ENCODE data around the gene AIRE. TPM values are rescaled to one million over a fixed set of nuclear protein-coding genes. Genes with fewer than 3 reads are reported as not detected.
"Not testable (repeated sequence)": the region's sequence is repeated elsewhere in the genome, so short reads cannot be mapped to it uniquely, and the experiment has no call there.

AIRE gene
- 0.05 to 0.09 TPM in 2 of 3 replicates, not detected in the other for total RNA-seq (2021)
- Bru-seq, nascent RNA, result not detected
- long read RNA-seq, experiment 1, result 0 reads
- long read RNA-seq, experiment 2, result 0 reads
- long read RNA-seq, experiment 3, result 0 reads

GRCh38 chr21:44285138-44285992, at the start of gene AIRE:
AIRE (plus strand) TSS chr21:44285876; CDS start chr21:44286007, 131 bp downstream.
- ATAC-seq (peak; percentile 21), DNase-seq (ENCODE audit: low spot score) (peak; percentile 33)
- Mint-ChIP-seq H3K4me1 (peaks cover 21% of the 10 kb centered on the region), H3K9me3 (no peaks in the 10 kb centered on the region), H3K27me3 (ENCODE audit: low read depth) (peaks cover 30% of the 10 kb centered on the region), H3K27ac (no peak within 1 kb of the TSS), H3K4me3 (peak within 1 kb of the TSS; percentile 45; the same call in 1 of the 2 replicates), H3K36me3 (no peaks in the 10 kb centered on the region)
- POLR2A ChIA-PET, result no interaction called here
- CTCF ChIA-PET, result interaction anchor here (0.9 to 2.9 kb wide), 3 partner anchors 12 to 17 kb away, joined by 3 to 22 read pairs (median 5); no protein-coding TSS in a partner anchor
- TF ChIP-seq TP53 (CRISPR knock-in tag; IDR thresholded peaks at IDR 0.05), result no peak
- TF ChIP-seq FOXJ3 (CRISPR knock-in tag; IDR thresholded peaks at IDR 0.05; ENCODE audit: borderline replicate concordance), result no peak
- no peak for TF ChIP-seq PRRX2 (CRISPR knock-in tag; IDR thresholded peaks at IDR 0.05)
- no peak for TF ChIP-seq CREB1 (CRISPR knock-in tag; IDR thresholded peaks at IDR 0.05)
- no peak for TF ChIP-seq ZNF425 (CRISPR knock-in tag; conservative IDR thresholded peaks at IDR 0.05)
- no peak for TF ChIP-seq ATF3 (CRISPR knock-in tag; conservative IDR thresholded peaks at IDR 0.05)
- no peak for TF ChIP-seq ETV6 (CRISPR knock-in tag; IDR thresholded peaks at IDR 0.05)
- no peak for TF ChIP-seq E2F5 (CRISPR knock-in tag; IDR thresholded peaks at IDR 0.05)
- TF ChIP-seq, protein P1, sequence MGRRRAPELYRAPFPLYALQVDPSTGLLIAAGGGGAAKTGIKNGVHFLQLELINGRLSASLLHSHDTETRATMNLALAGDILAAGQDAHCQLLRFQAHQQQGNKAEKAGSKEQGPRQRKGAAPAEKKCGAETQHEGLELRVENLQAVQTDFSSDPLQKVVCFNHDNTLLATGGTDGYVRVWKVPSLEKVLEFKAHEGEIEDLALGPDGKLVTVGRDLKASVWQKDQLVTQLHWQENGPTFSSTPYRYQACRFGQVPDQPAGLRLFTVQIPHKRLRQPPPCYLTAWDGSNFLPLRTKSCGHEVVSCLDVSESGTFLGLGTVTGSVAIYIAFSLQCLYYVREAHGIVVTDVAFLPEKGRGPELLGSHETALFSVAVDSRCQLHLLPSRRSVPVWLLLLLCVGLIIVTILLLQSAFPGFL (CRISPR knock-in tag; IDR thresholded peaks at IDR 0.05; ENCODE audit: borderline replicate concordance), result no peak
- no peak for TF ChIP-seq ZNF121 (CRISPR knock-in tag; IDR thresholded peaks at IDR 0.05)
- TF ChIP-seq CBFB (CRISPR knock-in tag; IDR thresholded peaks at IDR 0.05; ENCODE audit: low read depth), result no peak
- TF ChIP-seq, protein P2, sequence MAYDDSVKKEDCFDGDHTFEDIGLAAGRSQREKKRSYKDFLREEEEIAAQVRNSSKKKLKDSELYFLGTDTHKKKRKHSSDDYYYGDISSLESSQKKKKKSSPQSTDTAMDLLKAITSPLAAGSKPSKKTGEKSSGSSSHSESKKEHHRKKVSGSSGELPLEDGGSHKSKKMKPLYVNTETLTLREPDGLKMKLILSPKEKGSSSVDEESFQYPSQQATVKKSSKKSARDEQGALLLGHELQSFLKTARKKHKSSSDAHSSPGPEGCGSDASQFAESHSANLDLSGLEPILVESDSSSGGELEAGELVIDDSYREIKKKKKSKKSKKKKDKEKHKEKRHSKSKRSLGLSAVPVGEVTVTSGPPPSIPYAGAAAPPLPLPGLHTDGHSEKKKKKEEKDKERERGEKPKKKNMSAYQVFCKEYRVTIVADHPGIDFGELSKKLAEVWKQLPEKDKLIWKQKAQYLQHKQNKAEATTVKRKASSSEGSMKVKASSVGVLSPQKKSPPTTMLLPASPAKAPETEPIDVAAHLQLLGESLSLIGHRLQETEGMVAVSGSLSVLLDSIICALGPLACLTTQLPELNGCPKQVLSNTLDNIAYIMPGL (CRISPR knock-in tag; IDR thresholded peaks at IDR 0.05), result no peak
- TF ChIP-seq ZNF317 (CRISPR knock-in tag; IDR thresholded peaks at IDR 0.05; ENCODE audit: borderline replicate concordance, low read depth), result no peak
- TF ChIP-seq EMX1 (CRISPR knock-in tag; IDR thresholded peaks at IDR 0.05), result no peak
- TF ChIP-seq E2F1 (CRISPR knock-in tag; IDR thresholded peaks at IDR 0.05), result no peak
- no peak for TF ChIP-seq NFE2L1 (CRISPR knock-in tag; IDR thresholded peaks at IDR 0.05)
- TF ChIP-seq SP1 (CRISPR knock-in tag; conservative IDR thresholded peaks at IDR 0.05), result no peak
- no peak for TF ChIP-seq OVOL2 (CRISPR knock-in tag; IDR thresholded peaks at IDR 0.05; ENCODE audit: borderline replicate concordance)

DNA sequence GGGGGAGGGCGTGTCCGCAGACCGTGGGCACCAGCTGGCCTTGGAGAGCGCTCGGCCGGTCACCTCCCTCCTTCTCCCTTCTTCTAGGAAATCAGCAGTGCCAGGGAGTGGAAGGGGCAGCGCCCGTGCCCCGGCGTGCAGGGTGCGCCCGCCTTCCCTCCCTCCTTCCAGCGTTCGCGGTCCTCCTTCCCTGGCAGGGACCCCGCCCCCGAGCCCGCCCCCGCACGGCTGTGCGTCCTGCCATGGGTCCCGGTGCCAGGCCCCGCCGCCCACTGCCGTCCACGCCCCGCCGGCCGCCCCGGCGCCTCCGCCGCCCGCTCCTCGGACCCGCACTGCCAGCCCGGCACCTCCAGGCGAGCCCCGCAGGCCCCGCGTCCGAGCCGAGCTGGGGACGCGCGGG, 45.3 kb upstream of the AIRE start:
- H3K4me3 Mint-ChIP-seq; H3K27me3 Mint-ChIP-seq (ENCODE audit: low read depth); CTCF ChIA-PET; H3K9me3 Mint-ChIP-seq; H3K36me3 Mint-ChIP-seq; H3K27ac Mint-ChIP-seq; POLR2A ChIA-PET; H3K4me1 Mint-ChIP-seq; DNase-seq (ENCODE audit: low spot score): not testable (repeated sequence)
- peak; percentile 4 for ATAC-seq

DNA sequence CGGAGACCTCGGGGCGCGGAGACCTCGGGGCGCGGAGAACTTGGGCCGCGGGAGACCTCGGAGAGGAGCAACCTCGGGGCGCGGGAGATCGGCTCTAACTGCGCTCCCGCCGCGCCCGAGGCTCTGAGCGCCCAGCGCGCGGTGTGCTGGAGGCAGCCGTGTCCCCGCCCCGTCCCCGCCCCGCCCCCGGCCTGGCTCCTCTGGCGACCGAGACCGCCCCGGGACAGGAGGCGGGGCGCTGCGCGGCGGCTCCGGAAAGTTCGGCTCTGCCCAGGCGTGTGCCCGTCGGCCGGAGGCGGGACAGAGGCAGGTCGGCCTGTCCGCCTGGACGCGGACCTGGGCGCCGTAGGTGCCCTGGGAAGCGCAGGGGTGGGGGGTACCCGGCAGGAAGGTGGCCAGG, 44.8 kb upstream of the AIRE start, which contains the start of gene ICOSLG:
Gene ICOSLG (minus strand): TSS at position 102 of the 400 bp plus-strand sequence. CDS start 126 bp downstream, outside the sequence.
- H3K4me1 Mint-ChIP-seq; CTCF ChIA-PET; DNase-seq (ENCODE audit: low spot score); H3K27me3 Mint-ChIP-seq (ENCODE audit: low read depth); H3K36me3 Mint-ChIP-seq; H3K9me3 Mint-ChIP-seq; H3K4me3 Mint-ChIP-seq; H3K27ac Mint-ChIP-seq; POLR2A ChIA-PET: not testable (repeated sequence)
- peak; percentile 54 for ATAC-seq

DNA sequence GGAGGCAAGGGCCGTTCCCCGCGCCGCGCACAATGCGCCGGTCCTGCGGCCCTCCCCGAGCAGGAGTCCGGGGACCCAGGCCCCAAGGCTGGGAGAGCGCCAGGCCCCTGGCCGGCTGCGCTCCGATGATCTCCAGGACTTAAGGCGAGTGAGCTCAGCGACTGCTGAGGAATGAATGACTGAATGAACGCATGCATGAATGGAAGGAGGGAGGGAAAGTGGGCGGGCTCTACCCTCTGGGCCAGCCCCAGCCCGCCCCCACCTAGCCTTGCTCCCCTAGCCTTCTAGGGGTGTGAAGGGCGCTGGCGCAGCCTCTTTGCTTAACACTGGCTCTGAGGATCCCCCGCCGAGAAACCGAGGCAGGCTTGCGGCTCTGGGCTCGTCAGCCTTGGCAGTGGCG, 44.4 kb upstream of the AIRE start:
- H3K27ac Mint-ChIP-seq; H3K36me3 Mint-ChIP-seq; CTCF ChIA-PET; H3K9me3 Mint-ChIP-seq; DNase-seq (ENCODE audit: low spot score); H3K4me1 Mint-ChIP-seq; POLR2A ChIA-PET; H3K4me3 Mint-ChIP-seq; H3K27me3 Mint-ChIP-seq (ENCODE audit: low read depth): not testable (repeated sequence)
- peak; percentile 75 for ATAC-seq

DNA sequence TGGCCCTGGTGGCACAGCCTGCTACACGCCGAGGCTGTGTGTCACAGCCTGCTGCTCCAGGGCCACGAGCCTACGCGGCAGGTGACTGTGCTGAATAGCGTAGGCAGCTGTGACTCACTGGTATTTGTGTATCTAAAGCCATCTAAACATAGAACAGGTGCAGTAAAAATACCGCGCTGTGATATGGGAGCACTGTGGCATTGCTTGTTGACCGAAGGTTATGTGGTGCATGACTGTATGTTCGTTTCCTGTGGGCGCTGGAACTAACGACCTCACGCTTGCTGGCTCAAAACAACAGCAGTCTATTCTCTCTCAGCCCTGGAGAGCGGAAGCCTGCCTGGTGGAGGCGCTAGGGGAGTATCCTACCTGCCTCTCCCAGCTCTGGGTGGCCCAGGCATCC, 41.7 kb upstream of the AIRE start:
- H3K4me3 Mint-ChIP-seq; H3K4me1 Mint-ChIP-seq; H3K27ac Mint-ChIP-seq; H3K27me3 Mint-ChIP-seq (ENCODE audit: low read depth); DNase-seq (ENCODE audit: low spot score); POLR2A ChIA-PET; H3K9me3 Mint-ChIP-seq; CTCF ChIA-PET; H3K36me3 Mint-ChIP-seq: not testable (repeated sequence)
- ATAC-seq, result peak; percentile 13
